ENCODE data around the gene RBX1.
"Not testable (repeated sequence)": the region's sequence is repeated elsewhere in the genome, so short reads cannot be mapped to it uniquely, and the experiment has no call there.

RBX1 gene

GRCh38 chr22:40950962-40951794 lies at the start of gene RBX1:
RBX1 (plus strand) TSS chr22:40951378; CDS start chr22:40951399, 21 bp downstream.
- no peak for FAIRE-seq

DNA sequence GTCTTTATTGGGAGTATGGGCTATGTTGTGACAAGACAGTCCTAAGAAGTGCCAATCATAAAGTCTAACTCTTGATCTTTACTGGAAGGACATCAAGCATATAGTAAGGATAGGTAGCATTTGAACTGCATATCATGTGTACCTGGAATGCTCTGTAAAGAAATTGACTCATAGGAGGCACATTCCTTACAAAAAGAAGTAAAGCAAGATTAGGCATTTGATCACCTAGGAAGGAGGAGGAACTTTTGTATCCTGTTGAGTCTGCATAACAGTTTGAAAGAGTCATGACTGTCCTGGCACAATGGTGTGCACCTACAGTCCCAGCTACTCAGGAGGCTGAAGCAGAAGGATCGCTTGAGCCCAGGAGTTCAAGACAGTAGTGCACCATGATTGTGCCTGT lies 47.1 kb upstream of the RBX1 start:
- no peak for FAIRE-seq

DNA sequence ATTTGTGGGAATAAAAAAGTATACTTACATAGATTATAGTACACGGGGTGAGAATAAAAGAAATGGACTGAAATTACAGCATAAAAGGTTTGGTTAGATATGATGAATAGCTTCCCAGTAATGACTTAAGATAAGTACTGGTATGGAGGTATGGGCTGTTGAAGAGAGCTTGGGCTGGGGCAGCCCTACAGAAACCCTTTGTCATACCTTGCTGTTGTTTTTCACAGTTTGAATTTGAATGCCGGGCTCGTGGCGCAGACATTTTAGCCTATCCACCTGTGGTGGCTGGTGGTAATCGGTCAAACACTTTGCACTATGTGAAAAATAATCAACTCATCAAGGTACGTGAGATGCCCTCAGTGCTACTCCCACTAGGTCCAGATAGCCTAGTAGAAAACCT lies 42.3 kb upstream of the RBX1 start:
- no peak for FAIRE-seq

DNA sequence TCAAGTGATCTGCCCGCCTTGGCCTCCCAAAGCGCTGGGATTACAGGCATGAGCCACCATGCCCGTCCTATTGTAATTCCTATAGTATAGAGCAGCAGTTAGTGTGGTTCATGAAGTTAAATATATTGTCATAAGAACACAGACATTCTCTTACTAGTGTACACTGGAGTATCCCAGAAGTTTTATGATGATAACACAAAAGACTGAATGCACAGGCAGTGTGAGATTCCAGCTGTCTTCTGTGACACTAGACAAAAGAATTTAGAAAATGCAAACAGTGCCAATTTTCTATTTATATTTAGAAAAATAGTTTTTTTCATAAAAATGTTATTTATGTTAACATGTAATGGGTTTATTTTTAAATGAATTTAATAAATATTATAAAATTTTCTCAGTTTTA lies 39.4 kb upstream of the RBX1 start:
- FAIRE-seq = no peak

GRCh38 chr22:40912987-40913386 lies 38.2 kb upstream of the RBX1 start:
- FAIRE-seq = not testable (repeated sequence)

- FAIRE-seq = no peak
Observed at GRCh38 chr22:40919446-40919845, 31.7 kb upstream of the RBX1 start.

- FAIRE-seq = no peak
Observed at GRCh38 chr22:40920526-40920925, 30.7 kb upstream of the RBX1 start.

- FAIRE-seq = peak; percentile 95
Observed at GRCh38 chr22:40922484-40923303, 28.5 kb upstream of the RBX1 start.

GRCh38 chr22:40928657-40929056 lies 22.5 kb upstream of the RBX1 start:
- FAIRE-seq = no peak

DNA sequence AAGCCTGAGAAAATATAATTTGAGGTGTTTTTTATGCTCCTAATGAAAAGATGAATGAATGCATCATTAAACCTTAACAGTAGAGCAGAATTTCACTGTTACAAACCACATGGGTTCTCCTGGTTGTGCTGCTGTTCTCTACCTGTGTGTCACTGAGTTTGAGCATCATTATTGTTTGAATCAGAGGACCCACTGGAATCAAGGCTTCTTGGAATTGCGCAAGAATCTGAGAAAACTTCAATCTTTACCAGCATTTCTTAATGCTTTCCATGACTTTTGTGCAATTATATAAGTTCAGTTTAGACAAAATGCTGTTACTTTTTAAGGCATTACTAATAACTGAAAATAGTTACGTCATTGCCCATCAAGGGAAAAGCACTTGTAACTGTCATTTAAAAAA lies 18.8 kb upstream of the RBX1 start:
- FAIRE-seq = no peak

DNA sequence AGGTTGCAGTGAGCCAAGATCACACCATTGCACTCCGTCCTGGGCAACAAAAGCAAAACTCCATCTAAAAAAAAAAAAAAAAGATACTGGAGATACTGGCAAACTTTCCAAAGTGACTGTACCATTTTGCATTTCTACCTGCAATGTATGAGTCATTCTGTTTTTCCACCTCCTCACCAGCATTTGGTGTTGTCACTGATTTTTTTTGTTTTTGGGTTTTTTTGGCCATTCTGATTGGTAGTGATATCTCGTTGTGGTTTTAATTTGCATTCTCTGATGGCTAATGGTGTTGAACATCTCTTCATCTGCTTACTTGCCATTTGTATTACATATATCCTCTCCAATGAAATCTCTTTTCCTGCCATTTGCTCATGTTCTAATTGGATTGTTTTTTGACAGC lies 12.0 kb upstream of the RBX1 start:
- no peak for FAIRE-seq

- no peak for FAIRE-seq
Observed at GRCh38 chr22:40951795-40952605, 822 bp downstream of the RBX1 start.

DNA sequence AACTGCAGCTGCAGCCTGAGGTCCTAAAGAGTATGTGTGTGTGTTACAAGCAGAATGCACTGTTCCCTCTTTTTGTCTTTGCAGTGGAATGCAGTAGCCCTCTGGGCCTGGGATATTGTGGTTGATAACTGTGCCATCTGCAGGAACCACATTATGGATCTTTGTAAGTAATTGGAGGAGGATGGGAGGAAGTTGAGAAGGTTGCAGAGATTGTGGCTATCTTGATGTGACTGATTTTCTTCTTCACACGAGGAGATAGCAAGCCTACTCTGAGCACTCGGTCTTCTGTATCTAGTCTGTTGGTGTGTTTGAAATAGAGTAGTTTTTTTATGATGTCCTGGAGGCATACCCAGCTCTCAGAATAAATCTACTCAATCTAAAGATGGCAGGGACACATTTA lies 2.3 kb downstream of the RBX1 start:
- no peak for FAIRE-seq

- FAIRE-seq = no peak
Observed at GRCh38 chr22:40954113-40954512, 2.9 kb downstream of the RBX1 start.

- no peak for FAIRE-seq
Observed at GRCh38 chr22:40955571-40955970, 4.4 kb downstream of the RBX1 start.

- no peak for FAIRE-seq
Observed at GRCh38 chr22:40957601-40958000, 6.4 kb downstream of the RBX1 start.

GRCh38 chr22:40958299-40958698 lies 7.1 kb downstream of the RBX1 start:
- no peak for FAIRE-seq

- no peak for FAIRE-seq
Observed at GRCh38 chr22:40960145-40960544, 9.0 kb downstream of the RBX1 start.

GRCh38 chr22:40965936-40966725 lies 15.0 kb downstream of the RBX1 start:
- FAIRE-seq = no peak

- no peak for FAIRE-seq
Observed at GRCh38 chr22:40966726-40967085, 15.5 kb downstream of the RBX1 start.

DNA sequence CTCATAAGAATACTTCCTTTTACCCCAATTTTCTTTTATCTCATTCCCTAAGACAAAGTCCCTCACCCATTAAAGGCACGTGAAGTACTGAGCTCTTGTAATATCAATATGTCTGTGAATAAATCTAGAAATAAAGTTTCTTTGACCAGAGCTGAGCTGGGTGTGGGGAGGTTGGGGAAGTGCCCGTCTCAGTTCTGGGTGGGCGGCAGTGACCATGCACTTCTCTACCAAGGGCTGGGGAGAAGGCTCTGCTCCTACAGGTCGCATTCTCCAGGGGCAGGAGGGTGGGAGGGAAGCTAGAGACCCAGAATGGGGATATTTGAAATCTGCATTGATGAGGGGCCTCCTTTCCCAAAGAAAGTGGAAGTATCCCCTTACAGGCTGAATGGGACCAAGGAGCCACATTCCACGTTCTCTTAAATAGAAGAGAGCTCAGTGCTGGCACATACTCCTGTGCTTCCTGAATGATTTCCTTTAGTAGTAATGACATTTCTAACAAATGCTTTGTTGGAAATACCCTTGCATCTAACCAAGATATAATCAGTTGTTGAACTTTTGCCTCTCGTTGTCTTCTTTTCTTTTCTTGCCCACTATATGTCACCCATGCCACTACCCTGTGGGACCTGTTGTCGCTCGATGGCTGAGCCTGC lies 16.1 kb downstream of the RBX1 start:
- no peak for FAIRE-seq

DNA sequence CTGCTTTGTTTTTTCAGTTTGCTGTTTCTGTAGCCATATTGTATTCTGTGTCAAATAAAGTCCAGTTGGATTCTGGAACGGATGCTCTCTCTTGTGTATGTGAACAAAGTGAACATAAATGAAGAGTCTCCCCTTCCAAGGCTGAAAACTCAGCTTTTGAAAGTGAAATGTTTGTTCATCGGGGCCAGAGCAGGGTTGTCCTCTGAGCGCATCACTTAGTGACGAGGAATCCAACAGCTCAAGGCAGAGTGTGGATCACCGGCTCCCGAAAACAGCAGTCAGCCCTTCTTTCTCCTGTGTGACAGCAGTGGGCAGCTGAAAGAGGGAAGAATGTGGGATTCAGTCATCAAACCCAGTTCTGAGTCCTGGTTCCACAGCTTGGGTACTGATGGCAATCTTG lies 21.4 kb downstream of the RBX1 start:
- no peak for FAIRE-seq
